ENCODE data around the gene CTDP1.

GRCh38 chr18:79678665-79679551, 695 bp upstream of the CTDP1 start:
- TF ChIP-seq CTCF (IDR thresholded peaks at IDR 0.05) (no peak), POLR2A (IDR thresholded peaks at IDR 0.05) (peak in 1 of 2 donors; percentile 71), EP300 (IDR thresholded peaks at IDR 0.05) (peak; percentile 91 to 92)

All from tibial nerve (tissue), 4 donors.